NCI-H226 (cell line): ENCODE data around the gene BPI.
"Not testable (repeated sequence)": the region's sequence is repeated elsewhere in the genome, so short reads cannot be mapped to it uniquely, and the experiment has no call there.

Source experiments
- DNase-seq: peaks from one replicate; pipeline ENCODE4 v3.0.0-alpha.2; 2015

The BPI gene

DNA sequence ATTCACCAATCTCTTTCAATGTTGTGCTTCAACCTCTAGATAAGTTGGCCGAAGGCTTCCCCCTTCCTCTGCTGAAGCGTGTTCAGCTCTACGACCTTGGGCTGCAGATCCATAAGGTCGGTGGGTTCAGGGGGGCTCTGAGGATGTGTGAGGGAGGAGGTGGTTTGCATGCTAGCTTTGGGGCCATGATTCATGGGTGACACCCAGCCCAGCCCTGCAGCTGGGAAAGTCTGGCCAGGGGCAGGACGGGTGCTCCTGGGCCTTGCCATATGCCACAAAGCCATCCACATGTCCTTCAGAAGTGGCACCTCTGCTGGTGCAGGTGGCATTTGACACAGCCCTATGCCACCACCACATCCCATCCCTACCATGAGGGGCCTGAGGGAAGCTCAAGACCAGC, 69.9 kb downstream of the BPI start:
- DNase-seq: no peak

GRCh38 chr20:38377039-38377685, 73.2 kb downstream of the BPI start:
- no peak for DNase-seq

GRCh38 chr20:38377838-38378237, 73.9 kb downstream of the BPI start:
- not testable (repeated sequence) for DNase-seq

DNA sequence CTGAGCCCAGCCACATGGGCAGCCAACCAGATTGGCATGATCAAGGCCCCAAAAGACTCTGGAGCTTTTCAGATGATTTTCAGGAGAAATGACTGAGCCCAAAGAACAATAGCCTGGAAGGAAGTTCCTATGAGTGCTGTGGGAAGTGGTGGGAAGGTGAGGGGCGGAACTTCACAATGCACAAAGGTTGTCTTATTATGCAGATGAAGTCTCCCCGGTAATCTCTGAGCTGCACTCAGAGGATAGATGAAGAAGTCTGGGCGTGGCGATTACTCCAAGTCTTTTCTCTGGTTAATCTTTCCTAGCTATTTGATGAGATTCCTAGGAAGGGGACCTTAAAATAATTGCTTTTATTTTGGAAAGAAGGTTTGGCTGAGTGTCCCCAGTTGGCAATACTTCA, 79.2 kb downstream of the BPI start:
- no peak for DNase-seq

DNA sequence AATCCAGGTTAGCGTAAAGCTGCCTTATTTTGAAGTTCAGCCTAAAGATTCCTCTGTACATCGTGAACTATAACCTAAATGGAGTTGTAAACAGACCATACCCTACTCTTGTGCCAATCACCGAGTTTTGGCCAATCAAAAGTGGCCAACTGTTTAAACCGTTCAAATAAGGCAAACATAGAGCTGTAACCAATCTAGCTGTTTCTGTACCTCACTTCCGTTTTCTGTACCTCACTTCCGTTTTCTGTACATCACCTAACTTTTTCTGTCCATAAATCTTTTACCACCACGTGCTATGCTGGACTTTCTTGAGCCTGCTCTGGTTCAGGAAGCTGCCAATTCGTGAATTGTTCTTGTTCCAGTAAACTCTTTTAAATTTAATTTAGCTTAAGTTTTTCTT, 82.0 kb downstream of the BPI start:
- no peak for DNase-seq

DNA sequence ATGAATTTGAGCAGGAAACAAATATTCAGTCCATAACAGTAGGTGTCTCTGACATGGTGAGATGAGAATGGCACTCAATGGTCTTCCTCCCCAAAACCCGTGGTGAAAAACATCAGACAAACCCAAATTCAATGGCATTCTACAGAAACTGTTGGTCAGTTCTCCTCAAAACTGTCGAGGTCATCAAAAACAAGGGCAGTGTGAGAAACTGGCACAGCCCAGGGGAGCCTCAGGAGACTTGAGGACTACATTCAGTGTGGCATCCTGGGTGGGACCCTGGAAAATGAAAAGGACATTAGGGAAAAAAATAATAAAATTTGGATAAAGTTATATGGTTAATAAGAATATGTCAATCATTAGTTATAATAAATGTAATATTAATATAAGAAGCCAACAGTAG, 82.9 kb downstream of the BPI start:
- no peak for DNase-seq
